Lung (tissue), 12 donors: ENCODE results near the gene ZNF775. TPM values are rescaled to one million over a fixed set of nuclear protein-coding genes. Genes with fewer than 3 reads are reported as not detected.

Experiments
- ATAC-seq: fragments of 200-7000 bp; cut with Tn5 transposase; one replicate; pipeline ENCODE4 v1.9.1; 2020; ENCODE audit warnings: moderate number of reproducible peaks; ENCODE audit not compliant: insufficient read depth, low FRiP score
- DNase-seq, 3 donors: peaks; one replicate each; pipeline ENCODE4 v3.0.0-alpha.2; 2013 to 2017
- H3K27ac ChIP-seq, 2 donors: one replicate each; pipeline ENCODE4 v1.5.1; 2013; ENCODE audit warnings: mild to moderate bottlenecking in 2 of 2, moderate library complexity in 2 of 2, control low read depth in 1 of 2, inconsistent platforms in 1 of 2, low read depth in 1 of 2, low read length in 1 of 2
- H3K27me3 ChIP-seq, 3 donors: one replicate each; pipeline ENCODE4 v1.5.1; 2013; ENCODE audit warnings: low read length in 2 of 3; ENCODE audit not compliant: control insufficient read depth in 3 of 3, insufficient read depth in 3 of 3
- H3K36me3 ChIP-seq, 4 donors: one replicate each; pipeline ENCODE4 v1.5.1; 2013; ENCODE audit warnings: low read length in 4 of 4, mild to moderate bottlenecking in 1 of 4, moderate library complexity in 1 of 4; ENCODE audit not compliant: control insufficient read depth in 4 of 4, insufficient read depth in 4 of 4
- H3K4me1 ChIP-seq, 5 donors: one replicate each; pipeline ENCODE4 v1.5.1; 2013; ENCODE audit warnings: low read length in 5 of 5, mild to moderate bottlenecking in 2 of 5, moderate library complexity in 1 of 5; ENCODE audit not compliant: control insufficient read depth in 5 of 5, insufficient read depth in 5 of 5
- H3K4me3 ChIP-seq: one replicate; pipeline ENCODE4 v1.5.1; 2013; ENCODE audit warnings: mild to moderate bottlenecking, control low read depth, moderate library complexity
- H3K9ac ChIP-seq, 2 donors: one replicate each; pipeline ENCODE4 v1.5.1; 2013; ENCODE audit warnings: low read length in 2 of 2, control low read depth in 1 of 2; ENCODE audit not compliant: insufficient read depth in 1 of 2
- H3K9me3 ChIP-seq, 4 donors: one replicate each; pipeline ENCODE4 v1.5.1; 2013; ENCODE audit warnings: low read length in 3 of 4, mild to moderate bottlenecking in 1 of 4, moderate library complexity in 1 of 4; ENCODE audit not compliant: control insufficient read depth in 4 of 4, insufficient read depth in 3 of 4
- WGBS, 2 donors: extraction: QIAGEN DNeasy Blood & Tissue Kit; methylation state at CpG; one replicate each; pipeline ENCODE4 v1.1.7; 2013; 5-methylcytosine and 5-hydroxymethylcytosine counted together
- polyA plus RNA-seq, 2 donors: library from polyadenylated mRNA; stranded (reverse); fragments of 200-250 nt; gene quantifications; one replicate each; pipeline ENCODE4 v1.2.1, GENCODE V29; 2013
- total RNA-seq, 2 donors: library from RNA; depleted of rRNA in 1 of 2; stranded (reverse); fragments of >200 nt in 1 of 2; gene quantifications; one replicate each; pipeline ENCODE4 v1.2.1, GENCODE V29; 2014 to 2021
- TF ChIP-seq, protein P1 (sequence below): IDR thresholded peaks from 2 replicates; pipeline ENCODE4 v1.5.1; 2012; ENCODE audit warnings: mild to moderate bottlenecking; ENCODE audit errors: control extremely low read depth, extremely low read depth
- donor health status: control.
- donor health status: control.
- donor health status: Bipolar disorder and iron deficiency.
- donor health status: healthy.
- donor health status: DM: yes; HTN: yes; CAD: no.

Gene ZNF775
- total and polyA plus RNA-seq, 4 donors: 1.4 to 5.4 (median 3.8) TPM

DNA sequence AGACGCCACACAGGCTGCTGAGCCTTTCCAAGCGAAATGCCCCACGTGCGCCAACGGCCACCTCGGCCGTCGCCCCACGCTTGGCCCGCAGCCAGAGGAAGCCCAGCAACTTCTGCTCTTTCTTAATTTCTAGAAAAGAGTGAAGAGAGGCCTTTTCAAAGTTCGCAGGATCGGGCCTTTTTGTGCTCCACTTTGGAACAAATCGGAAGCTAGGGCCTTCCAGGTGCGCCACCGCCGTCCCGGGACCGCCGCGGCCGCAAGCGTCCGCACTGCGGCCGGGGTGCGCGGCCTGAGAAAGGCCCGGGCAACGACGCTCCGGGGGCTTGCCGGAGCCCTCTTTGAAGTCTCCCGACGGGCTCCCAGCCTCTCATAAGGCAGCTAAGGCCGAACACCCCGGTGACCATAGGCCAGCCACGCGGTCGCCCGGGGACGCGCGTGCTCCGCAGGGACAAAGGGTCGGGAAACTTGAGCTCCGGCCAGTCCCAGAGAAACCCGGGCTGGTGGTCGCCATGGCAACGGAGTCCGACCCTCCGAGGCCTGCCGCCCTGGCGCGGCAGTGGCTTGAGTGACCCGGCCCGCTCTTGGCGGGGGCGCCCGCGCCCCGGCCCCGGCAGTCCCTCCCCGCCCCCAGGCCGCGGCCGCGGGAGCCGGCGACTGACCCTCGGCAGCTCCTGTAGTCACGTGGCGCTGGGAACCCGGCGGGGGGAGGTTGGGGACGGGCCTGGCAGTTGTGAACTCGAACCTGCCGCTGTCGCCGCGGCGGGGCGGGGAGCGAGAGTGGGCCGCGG lies 10.8 kb upstream of the ZNF775 start, which contains the start of gene REPIN1:
Gene REPIN1, plus strand, starts transcription at position 727 of the 788 bp plus-strand sequence. CDS start 890 bp downstream, outside the sequence.
- DNase-seq (peak; percentile 91 to 94 (median 93)), ATAC-seq (peak; percentile 83)
- WGBS, 2 donors: 0 to 1% methylated on average over 73 to 85 of the region's 85 CpGs
- Histone ChIP-seq H3K36me3 (peaks cover 0 to 32% (median 9%) of the 10 kb centered on the region in 4 donors), H3K4me3 (peak within 1 kb of the TSS; percentile 85), H3K4me1 (peaks cover 0 to 30% (median 7%) of the 10 kb centered on the region in 5 donors), H3K9me3 (no peaks in the 10 kb centered on the region), H3K27ac (peak within 1 kb of the TSS; percentile 97 to 99), H3K9ac (peak within 1 kb of the TSS; percentile 70 to 77), H3K27me3 (no peaks in the 10 kb centered on the region)
- TF ChIP-seq, protein P1, sequence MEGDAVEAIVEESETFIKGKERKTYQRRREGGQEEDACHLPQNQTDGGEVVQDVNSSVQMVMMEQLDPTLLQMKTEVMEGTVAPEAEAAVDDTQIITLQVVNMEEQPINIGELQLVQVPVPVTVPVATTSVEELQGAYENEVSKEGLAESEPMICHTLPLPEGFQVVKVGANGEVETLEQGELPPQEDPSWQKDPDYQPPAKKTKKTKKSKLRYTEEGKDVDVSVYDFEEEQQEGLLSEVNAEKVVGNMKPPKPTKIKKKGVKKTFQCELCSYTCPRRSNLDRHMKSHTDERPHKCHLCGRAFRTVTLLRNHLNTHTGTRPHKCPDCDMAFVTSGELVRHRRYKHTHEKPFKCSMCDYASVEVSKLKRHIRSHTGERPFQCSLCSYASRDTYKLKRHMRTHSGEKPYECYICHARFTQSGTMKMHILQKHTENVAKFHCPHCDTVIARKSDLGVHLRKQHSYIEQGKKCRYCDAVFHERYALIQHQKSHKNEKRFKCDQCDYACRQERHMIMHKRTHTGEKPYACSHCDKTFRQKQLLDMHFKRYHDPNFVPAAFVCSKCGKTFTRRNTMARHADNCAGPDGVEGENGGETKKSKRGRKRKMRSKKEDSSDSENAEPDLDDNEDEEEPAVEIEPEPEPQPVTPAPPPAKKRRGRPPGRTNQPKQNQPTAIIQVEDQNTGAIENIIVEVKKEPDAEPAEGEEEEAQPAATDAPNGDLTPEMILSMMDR: no peak

- Histone ChIP-seq H3K9me3 (no peaks in the 10 kb centered on the region), H3K36me3 (peaks cover 0 to 37% (median 16%) of the 10 kb centered on the region in 4 donors), H3K9ac (peak overlapping the region; percentile 70 to 74), H3K27ac (peak overlapping the region; percentile 97 to 99), H3K4me3 (peak overlapping the region; percentile 85), H3K27me3 (no peaks in the 10 kb centered on the region), H3K4me1 (peaks cover 0 to 30% (median 7%) of the 10 kb centered on the region in 5 donors)
- 0 to 1% methylated on average over 41 to 58 of the region's 58 CpGs for WGBS, 2 donors
- TF ChIP-seq, protein P1: no peak
- peak; percentile 80 to 82 (median 81) for DNase-seq
- peak; percentile 27 for ATAC-seq
Observed at GRCh38 chr7:150368884-150369747, 10.0 kb upstream of the ZNF775 start.

DNA sequence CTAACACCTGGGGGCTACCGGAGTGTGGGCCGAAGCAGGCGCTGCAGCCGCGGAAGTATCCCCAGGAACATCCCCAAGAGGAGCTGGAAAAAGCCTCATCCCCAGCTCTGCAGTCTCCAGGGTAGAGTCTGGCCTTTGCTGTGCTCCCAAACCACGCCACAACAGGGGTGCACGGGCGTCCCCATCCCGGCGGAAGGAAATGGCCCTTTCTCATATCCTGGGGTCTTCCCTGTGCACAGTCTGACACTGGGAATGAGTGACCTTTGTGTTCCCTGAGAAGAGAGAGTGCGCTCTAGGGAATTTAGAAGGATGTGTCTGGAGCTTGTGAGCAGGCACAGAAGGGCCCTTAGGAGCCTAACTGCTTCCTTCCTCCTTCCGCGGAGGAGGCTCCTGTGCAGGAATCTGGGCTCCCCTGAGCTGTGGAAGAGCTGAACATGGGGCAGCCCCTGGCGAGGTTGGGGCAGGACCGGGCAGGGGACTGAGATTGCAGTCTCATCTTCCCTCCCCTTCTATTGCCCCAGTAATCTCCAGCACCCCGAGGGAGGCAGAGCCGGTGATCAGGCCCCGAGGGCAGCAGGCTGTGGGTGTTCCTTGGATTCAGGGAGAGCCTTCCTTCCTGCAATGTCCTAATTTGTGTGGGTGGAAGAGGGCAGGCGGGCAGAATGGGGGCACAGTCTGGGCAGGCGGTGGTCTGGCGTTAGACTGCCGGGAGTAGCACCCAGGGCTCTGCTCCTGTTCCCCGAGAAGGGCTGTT lies 9.2 kb upstream of the ZNF775 start:
- DNase-seq (no peak), ATAC-seq (no peak)
- Histone ChIP-seq H3K36me3 (peaks cover 0 to 40% (median 19%) of the 10 kb centered on the region in 4 donors), H3K27me3 (no peaks in the 10 kb centered on the region), H3K4me1 (peaks cover 0 to 30% (median 7%) of the 10 kb centered on the region in 5 donors), H3K9ac (peak overlapping the region in 1 of 2 donors; percentile 70), H3K27ac (peak overlapping the region; percentile 97 to 99), H3K9me3 (no peaks in the 10 kb centered on the region), H3K4me3 (peak overlapping the region; percentile 85)
- 36 to 38% methylated on average over 21 to 23 of the region's 23 CpGs for WGBS, 2 donors
- TF ChIP-seq, protein P1: no peak
